WTC11 (cell line): ENCODE results near the gene TSPAN9.

ENCODE experiments used
- AFF4 ChIP-seq: sonication (generic); formaldehyde crosslinking; IDR thresholded peaks from 2 replicates; pipeline ENCODE4 v1.8.1; 2023; ENCODE audit warnings: mild to moderate bottlenecking, missing genetic modification reagents, borderline replicate concordance
- CBFB ChIP-seq: sonication (generic); formaldehyde crosslinking; IDR thresholded peaks from 2 replicates; pipeline ENCODE4 v1.8.1; 2022; ENCODE audit warnings: mild to moderate bottlenecking, low read depth, missing genetic modification reagents
- CTCF ChIP-seq: fragments of 200-600 bp; IDR thresholded peaks from 2 replicates; pipeline ENCODE4 v1.8.0; 2022; ENCODE audit warnings: antibody characterized with exemption
- E2F5 ChIP-seq: sonication (generic); formaldehyde crosslinking; IDR thresholded peaks from 2 replicates; pipeline ENCODE4 v1.8.1; 2022; ENCODE audit warnings: mild to moderate bottlenecking, moderate library complexity, missing genetic modification reagents
- ERG ChIP-seq: fragments of 250-450 bp; sonication (Bioruptor Pico); IDR thresholded peaks from 2 replicates; pipeline ENCODE4 v1.8.0; 2021; ENCODE audit warnings: mild to moderate bottlenecking
- ESRRA ChIP-seq: sonication (generic); formaldehyde crosslinking; IDR thresholded peaks from 2 replicates; pipeline ENCODE4 v1.8.1; 2022; ENCODE audit warnings: mild to moderate bottlenecking, missing genetic modification reagents, borderline replicate concordance
- SP1 ChIP-seq: sonication (generic); formaldehyde crosslinking; conservative IDR thresholded peaks from 2 replicates; pipeline ENCODE4 v1.8.1; 2022; ENCODE audit warnings: missing genetic modification reagents
- ZNF121 ChIP-seq: sonication (generic); formaldehyde crosslinking; IDR thresholded peaks from 2 replicates; pipeline ENCODE4 v1.8.0; 2023; ENCODE audit warnings: missing genetic modification reagents

- no peak for TF ChIP-seq E2F5 (CRISPR knock-in tag)
- TF ChIP-seq ERG: no peak
- TF ChIP-seq CBFB (CRISPR knock-in tag): no peak
- no peak for TF ChIP-seq SP1 (CRISPR knock-in tag)
- TF ChIP-seq ESRRA (CRISPR knock-in tag): no peak
- TF ChIP-seq AFF4 (CRISPR knock-in tag): no peak
- no peak for TF ChIP-seq CTCF
- no peak for TF ChIP-seq ZNF121 (CRISPR knock-in tag)
These were observed 214.8 kb downstream of the TSPAN9 start for GRCh38 chr12:3291939-3292338.
